Activated CD4-positive, alpha-beta T cell treated with anti-CD3 and anti-CD28 coated beads, Interleukin-2, amount 50 U/mL, for 24 hours (primary cell): ENCODE data around the gene MRM2.
"Not testable (repeated sequence)": the region's sequence is repeated elsewhere in the genome, so short reads cannot be mapped to it uniquely, and the experiment has no call there.

Source experiments
- DNase-seq, 2 donors: peaks; one replicate each; pipeline ENCODE4 v3.0.0-alpha.2; 2020; ENCODE audit warnings: low read depth in 1 of 2, low spot score in 1 of 2

MRM2 gene

GRCh38 chr7:2269089-2269990 is 27.3 kb upstream of the MRM2 start:
- DNase-seq, result not testable (repeated sequence)

DNA sequence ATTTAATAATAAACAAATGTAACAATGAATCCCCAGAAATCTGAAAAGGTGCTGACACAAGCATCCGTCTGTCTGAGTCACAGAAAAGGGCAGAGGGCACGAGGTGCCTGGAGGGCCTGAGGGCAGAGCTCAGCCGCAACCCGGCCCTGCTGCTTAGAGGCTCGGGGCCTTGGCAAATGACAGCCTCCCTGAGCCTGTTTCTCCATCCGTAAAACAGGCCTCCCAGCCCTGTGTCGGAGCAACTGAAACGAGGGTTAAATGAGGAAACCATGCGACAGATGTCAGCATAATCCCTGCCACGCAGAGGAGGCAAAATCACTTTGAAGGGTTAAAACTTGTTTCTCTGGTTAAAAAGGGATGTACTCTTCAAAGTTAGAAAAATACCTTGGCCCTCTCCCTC is 24.9 kb upstream of the MRM2 start:
- DNase-seq, result no peak

DNA sequence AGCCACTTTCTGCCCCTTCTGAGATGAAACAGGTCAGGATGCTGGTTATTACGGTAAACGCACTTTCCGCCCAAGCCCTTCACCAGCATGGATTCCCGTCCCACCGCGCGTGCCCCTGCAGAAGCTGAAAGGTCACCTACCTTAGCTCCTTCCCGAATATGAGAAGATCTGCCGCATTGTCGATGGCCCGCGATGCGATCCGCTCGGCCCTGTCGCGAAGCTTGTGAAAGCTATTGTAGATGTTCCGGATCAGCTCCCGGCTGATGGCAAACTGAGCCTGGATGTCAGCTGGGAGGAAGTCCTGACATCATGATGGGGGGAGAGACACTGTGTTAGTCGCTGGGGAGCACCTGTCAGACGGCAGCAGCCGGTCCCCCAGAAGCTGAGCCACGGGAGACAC is 22.2 kb upstream of the MRM2 start:
- no peak for DNase-seq

GRCh38 chr7:2263176-2263575 is 21.2 kb upstream of the MRM2 start:
- no peak for DNase-seq

DNA sequence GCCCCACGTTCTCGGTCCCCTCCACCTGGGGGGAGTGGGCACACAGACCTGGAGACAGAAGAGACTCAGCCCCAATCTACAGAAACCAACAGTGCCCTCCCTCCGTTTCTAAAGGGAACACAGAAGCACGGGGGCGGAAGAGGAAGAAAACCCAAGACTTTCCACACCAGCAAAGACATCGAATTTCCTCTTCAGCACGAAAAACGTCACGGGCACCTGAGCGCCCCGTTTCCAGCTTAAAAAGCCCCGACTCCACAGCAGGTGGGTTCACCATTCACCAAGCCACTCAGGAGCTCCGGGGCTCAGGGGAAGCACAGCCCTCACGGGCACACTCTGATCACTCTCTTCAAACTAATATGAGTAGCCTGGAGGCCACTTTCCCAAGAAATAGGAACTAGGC is 19.6 kb upstream of the MRM2 start:
- no peak for DNase-seq

- no peak for DNase-seq
Measured at GRCh38 chr7:2260820-2261219, 18.8 kb upstream of the MRM2 start.

DNA sequence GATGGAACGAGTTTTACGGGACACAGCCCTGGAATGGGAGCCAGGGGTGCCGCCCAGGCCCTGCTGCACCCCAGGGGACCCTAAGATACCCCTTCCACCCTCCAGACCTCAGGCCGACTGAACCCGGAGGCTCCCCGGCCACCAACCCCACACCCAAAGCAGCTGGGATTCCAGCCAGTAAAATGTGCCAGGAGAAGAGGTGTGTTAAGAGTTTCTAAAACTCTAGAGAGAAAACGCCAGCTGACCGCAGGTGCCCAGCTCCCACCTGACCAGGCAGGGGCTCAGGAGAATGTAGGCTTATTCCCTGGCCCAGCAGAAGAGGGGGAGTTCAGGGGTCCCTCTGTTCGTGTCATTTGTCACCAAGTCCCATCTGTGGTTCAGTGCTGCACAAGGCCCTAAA is 17.5 kb upstream of the MRM2 start:
- DNase-seq, result no peak

GRCh38 chr7:2258661-2259365 is 16.8 kb upstream of the MRM2 start:
- DNase-seq, result no peak

DNA sequence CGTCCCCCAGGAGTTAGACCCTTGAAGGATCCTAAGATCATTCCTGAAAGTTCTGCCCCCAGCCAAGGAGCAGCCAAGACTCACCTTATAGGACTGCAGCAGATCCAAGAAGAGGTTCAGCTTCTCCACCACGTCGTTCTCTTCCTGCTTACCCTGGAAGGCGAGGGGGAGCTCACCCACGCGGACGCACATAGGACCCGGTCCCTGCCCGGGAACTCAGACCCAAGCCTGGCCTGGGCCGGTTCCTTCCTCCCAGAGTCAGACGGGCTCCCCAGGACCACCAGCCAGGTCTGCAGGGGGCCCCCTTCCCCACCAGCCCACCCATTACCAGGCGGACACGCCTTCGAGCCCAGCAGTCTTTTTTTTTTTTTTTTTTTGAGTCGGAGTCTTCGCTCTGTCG is 15.6 kb upstream of the MRM2 start:
- DNase-seq, result no peak

- DNase-seq, result no peak
Measured at GRCh38 chr7:2257046-2257551, 15.1 kb upstream of the MRM2 start.

GRCh38 chr7:2256306-2257045 is 14.5 kb upstream of the MRM2 start:
- DNase-seq, result no peak

- DNase-seq, result no peak
Measured at GRCh38 chr7:2255145-2256139, 13.4 kb upstream of the MRM2 start.

DNA sequence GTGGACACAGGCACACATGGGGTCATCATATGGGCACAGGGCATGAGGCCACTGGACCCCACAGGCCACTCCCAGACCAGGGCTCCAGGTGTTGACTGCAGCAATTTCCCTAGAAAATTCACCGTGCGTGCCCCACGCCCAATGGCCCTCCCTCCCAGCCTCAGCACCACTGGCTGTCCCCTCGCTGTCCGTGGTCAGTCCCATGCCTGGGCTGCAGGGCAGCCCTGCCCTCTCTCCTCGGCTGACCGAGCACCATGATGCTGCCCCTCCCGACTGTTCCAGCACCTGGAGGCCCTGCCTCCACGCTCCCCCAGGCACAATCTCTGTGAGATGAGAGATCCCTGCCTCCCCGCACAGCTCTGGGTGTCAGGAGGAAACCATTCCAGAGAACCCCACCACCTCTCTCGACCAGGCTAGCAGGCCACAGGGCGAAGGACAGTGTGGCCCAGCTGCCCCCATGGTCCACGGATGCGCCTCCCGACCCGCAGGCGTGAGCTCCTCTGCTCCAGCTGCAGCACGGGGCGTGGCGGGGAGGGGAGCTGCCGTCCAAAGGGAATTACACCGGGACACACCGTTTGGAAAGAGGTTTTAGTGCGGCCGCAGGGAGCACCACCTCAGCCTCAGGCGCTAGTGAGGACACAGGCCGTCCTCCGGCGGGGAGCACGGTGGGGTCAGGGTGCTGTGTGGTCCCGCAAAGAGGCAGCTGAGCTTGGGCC is 12.6 kb upstream of the MRM2 start:
- DNase-seq, result no peak

- DNase-seq, result no peak
Measured at GRCh38 chr7:2253525-2254244, 11.7 kb upstream of the MRM2 start.

DNA sequence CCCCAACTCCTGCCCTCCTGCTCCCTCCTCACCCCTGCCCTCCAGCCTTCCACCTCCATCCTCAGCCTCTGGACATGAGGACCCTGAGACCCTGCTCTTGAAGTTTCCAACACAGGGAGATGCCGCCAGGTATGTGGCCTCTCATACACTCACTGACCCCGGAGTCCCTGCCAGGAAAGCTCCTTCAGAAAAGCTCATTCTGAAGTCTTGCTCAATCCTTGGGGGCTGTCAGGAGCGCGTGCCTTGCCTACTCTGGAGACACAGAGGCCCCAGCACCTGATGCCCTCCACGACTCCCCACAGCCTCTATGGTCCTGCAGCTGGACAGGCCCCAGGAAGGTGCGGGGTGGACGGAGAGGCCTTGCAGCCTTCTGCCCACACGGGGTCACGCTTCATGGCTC is 11.0 kb upstream of the MRM2 start:
- DNase-seq, result no peak

- no peak for DNase-seq
Measured at GRCh38 chr7:2251841-2252771, 10.1 kb upstream of the MRM2 start.

- DNase-seq, result no peak
Measured at GRCh38 chr7:2251381-2251780, 9.4 kb upstream of the MRM2 start.

GRCh38 chr7:2249744-2250323 is 7.8 kb upstream of the MRM2 start:
- DNase-seq, result no peak
